ENCODE measurements around the gene ANKRD2.
"Not testable (repeated sequence)": the region's sequence is repeated elsewhere in the genome, so short reads cannot be mapped to it uniquely, and the experiment has no call there.

- TF ChIP-seq, protein P1, sequence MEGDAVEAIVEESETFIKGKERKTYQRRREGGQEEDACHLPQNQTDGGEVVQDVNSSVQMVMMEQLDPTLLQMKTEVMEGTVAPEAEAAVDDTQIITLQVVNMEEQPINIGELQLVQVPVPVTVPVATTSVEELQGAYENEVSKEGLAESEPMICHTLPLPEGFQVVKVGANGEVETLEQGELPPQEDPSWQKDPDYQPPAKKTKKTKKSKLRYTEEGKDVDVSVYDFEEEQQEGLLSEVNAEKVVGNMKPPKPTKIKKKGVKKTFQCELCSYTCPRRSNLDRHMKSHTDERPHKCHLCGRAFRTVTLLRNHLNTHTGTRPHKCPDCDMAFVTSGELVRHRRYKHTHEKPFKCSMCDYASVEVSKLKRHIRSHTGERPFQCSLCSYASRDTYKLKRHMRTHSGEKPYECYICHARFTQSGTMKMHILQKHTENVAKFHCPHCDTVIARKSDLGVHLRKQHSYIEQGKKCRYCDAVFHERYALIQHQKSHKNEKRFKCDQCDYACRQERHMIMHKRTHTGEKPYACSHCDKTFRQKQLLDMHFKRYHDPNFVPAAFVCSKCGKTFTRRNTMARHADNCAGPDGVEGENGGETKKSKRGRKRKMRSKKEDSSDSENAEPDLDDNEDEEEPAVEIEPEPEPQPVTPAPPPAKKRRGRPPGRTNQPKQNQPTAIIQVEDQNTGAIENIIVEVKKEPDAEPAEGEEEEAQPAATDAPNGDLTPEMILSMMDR (IDR thresholded peaks at IDR 0.05) = not testable (repeated sequence)
- TF ChIP-seq POLR2A (IDR thresholded peaks at IDR 0.05) = not testable (repeated sequence)
These were observed 17.0 kb upstream of the ANKRD2 start for GRCh38 chr10:97555541-97555940.
